ENCODE data around the gene HPS4. TPM values are rescaled to one million over a fixed set of nuclear protein-coding genes. Genes with fewer than 3 reads are reported as not detected.

Gene HPS4
- total RNA-seq, 1 donor from 2014 or later = 44.5 TPM

- no peak overlapping the region for H3K4me3 Mint-ChIP-seq
- no peaks in the 10 kb centered on the region for H3K36me3 Mint-ChIP-seq (ENCODE audit: low read depth)
- intact Hi-C loops (cut with micrococcal nuclease) = no loop called here
Measured at GRCh38 chr22:26404851-26405421, 78.6 kb downstream of the HPS4 start.

DNA sequence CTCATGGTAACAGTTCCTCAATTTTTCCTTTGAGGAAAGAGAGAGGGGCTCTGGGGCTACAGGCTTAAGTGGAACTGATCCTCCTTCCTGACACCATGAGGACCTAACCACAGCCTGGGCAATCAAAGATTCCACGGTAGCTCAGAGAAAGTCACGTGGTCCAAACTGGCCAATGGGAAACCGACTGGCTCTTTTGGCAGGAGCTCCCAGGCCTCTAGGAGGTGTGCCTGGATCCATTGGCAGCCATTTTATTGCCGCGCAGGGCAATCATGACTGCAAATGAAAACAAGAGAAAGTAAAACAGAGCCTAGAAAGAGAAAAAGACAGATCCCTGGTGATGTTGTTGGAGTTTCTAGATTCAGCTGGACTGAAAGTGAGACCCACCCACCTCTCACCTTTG lies 81.9 kb downstream of the HPS4 start:
- H3K4me1 Mint-ChIP-seq (ENCODE audit: low read depth) = peaks cover 20% of the 10 kb centered on the region
- H3K9me3 Mint-ChIP-seq = no peaks in the 10 kb centered on the region
- intact Hi-C loops (cut with micrococcal nuclease) = no loop called here
- no peak overlapping the region for H3K4me3 Mint-ChIP-seq
- no peak for DNase-seq (ENCODE audit: low spot score)
- no peaks in the 10 kb centered on the region for H3K36me3 Mint-ChIP-seq (ENCODE audit: low read depth)
- peaks cover 2% of the 10 kb centered on the region for H3K27me3 Mint-ChIP-seq (ENCODE audit: insufficient read depth)
- H3K27ac Mint-ChIP-seq = no peak overlapping the region

More at GRCh38 chr22:26404851-26405421, 78.6 kb downstream of the HPS4 start:
- Mint-ChIP-seq H3K27me3 (ENCODE audit: insufficient read depth) (peaks cover 4% of the 10 kb centered on the region), H3K9me3 (no peaks in the 10 kb centered on the region), H3K4me1 (ENCODE audit: low read depth) (peaks cover 15% of the 10 kb centered on the region), H3K27ac (no peak overlapping the region)
- no peak for DNase-seq (ENCODE audit: low spot score)

Other genes starting within 250 kb of the HPS4 start
- gene ASPHD2, start 54.5 kb downstream of the HPS4 start, total RNA-seq = 23.4 and 23.5 TPM in 2 replicates
- gene SRRD, start 94 bp upstream of the HPS4 start, total RNA-seq = 29.2 and 34.8 TPM in 2 replicates
- gene TFIP11, start 28.7 kb upstream of the HPS4 start, total RNA-seq = 57.2 and 58.1 TPM in 2 replicates
- gene TPST2, start 106.3 kb upstream of the HPS4 start, total RNA-seq = 36.1 and 37.0 TPM in 2 replicates
- gene CRYBB1, start 134.2 kb upstream of the HPS4 start, total RNA-seq = not detected in 2 replicates
- not detected in 2 replicates for gene CRYBA4, start 138.2 kb upstream of the HPS4 start, total RNA-seq
- gene MIAT, start 173.8 kb upstream of the HPS4 start, total RNA-seq = 37.9 and 39.8 TPM in 2 replicates